IMR-90 (cell line): ENCODE data around the gene NAV2. TPM values are rescaled to one million over a fixed set of nuclear protein-coding genes. Genes with fewer than 3 reads are reported as not detected.
A peak's percentile ranks its signal among the peaks of the same experiment; 100 is the strongest.

Experiments
- ATAC-seq: fragments of 200-7000 bp; cut with Tn5 transposase; 2 replicates; pipeline ENCODE4 v1.9.1; 2020; ENCODE audit warnings: low read depth, mild to moderate bottlenecking, moderate library complexity
- BruUV-seq: library from RNA; stranded (reverse); fragments of 400-500 nt; replicated peaks from 2 replicates; lab custom pipeline; 2021; lab: Mats Ljungman, UMichigan
- CTCF ChIA-PET: fragments of 300-600 bp; formaldehyde crosslinking; extraction: SDS; loops from one replicate; lab custom pipeline; 2021; ENCODE audit warnings: antibody characterized with exemption; lab: Yijun Ruan, JAX
- POLR2A ChIA-PET: fragments of 300-600 bp; sonication (Branson Sonifier 250); formaldehyde crosslinking; loops from one replicate; lab custom pipeline; 2022; ENCODE audit warnings: antibody characterized with exemption; ENCODE audit not compliant: unreplicated experiment; lab: Charles Lee
- DNase-seq: peaks from one replicate; pipeline ENCODE4 v3.0.0; 2013
- H2AFZ ChIP-seq: replicated peaks from 2 replicates; pipeline ENCODE3; 2013; ENCODE audit warnings: low read length, mild to moderate bottlenecking; ENCODE audit not compliant: poor library complexity
- H2AK5ac ChIP-seq: 2 replicates; pipeline ENCODE4 v1.6.1; 2013; ENCODE audit warnings: low read depth, low read length, inconsistent platforms
- H2AK9ac ChIP-seq: replicated peaks from 2 replicates; pipeline ENCODE3; 2013; ENCODE audit warnings: mild to moderate bottlenecking, low read depth, low read length, moderate library complexity; ENCODE audit not compliant: poor library complexity
- H2BK120ac ChIP-seq: 2 replicates; pipeline ENCODE4 v1.6.1; 2013; ENCODE audit warnings: low read depth, low read length, inconsistent platforms
- H2BK15ac ChIP-seq: 3 replicates; pipeline ENCODE4 v1.6.1; 2013; ENCODE audit warnings: low read depth, low read length, inconsistent platforms
- H2BK20ac ChIP-seq: 2 replicates; pipeline ENCODE4 v1.6.1; 2013; ENCODE audit warnings: low read depth, mild to moderate bottlenecking, inconsistent platforms, low read length, moderate library complexity
- H2BK5ac ChIP-seq: 2 replicates; pipeline ENCODE4 v1.6.1; 2013; ENCODE audit warnings: mild to moderate bottlenecking, low read depth, low read length, inconsistent platforms; ENCODE audit not compliant: poor library complexity, severe bottlenecking
- H3K14ac ChIP-seq: replicated peaks from 2 replicates; pipeline ENCODE4 v1.6.1; 2013; ENCODE audit warnings: low read depth, low read length, inconsistent platforms
- H3K18ac ChIP-seq: 2 replicates; pipeline ENCODE4 v1.6.1; 2013; ENCODE audit warnings: low read depth, low read length, control low read depth
- H3K23ac ChIP-seq: 2 replicates; pipeline ENCODE4 v1.6.1; 2013; ENCODE audit warnings: low read depth, low read length, inconsistent platforms
- H3K27ac ChIP-seq: 2 replicates; pipeline ENCODE4 v1.5.1; 2013; ENCODE audit warnings: mild to moderate bottlenecking, control low read depth, low read length; ENCODE audit not compliant: insufficient read depth
- H3K27me3 ChIP-seq: 2 replicates; pipeline ENCODE4 v1.6.1; 2013; ENCODE audit warnings: low read length; ENCODE audit not compliant: control insufficient read depth, insufficient read depth
- H3K36me3 ChIP-seq: 2 replicates; pipeline ENCODE4 v1.6.1; 2013; ENCODE audit warnings: low read length, mixed read lengths; ENCODE audit not compliant: control insufficient read depth, insufficient read depth
- H3K4ac ChIP-seq: 2 replicates; pipeline ENCODE4 v1.6.1; 2013; ENCODE audit warnings: low read depth, low read length, inconsistent platforms
- H3K4me1 ChIP-seq: 2 replicates; pipeline ENCODE4 v1.6.1; 2013; ENCODE audit warnings: low read length, mixed read lengths; ENCODE audit not compliant: control insufficient read depth, insufficient read depth
- H3K4me2 ChIP-seq: 2 replicates; pipeline ENCODE4 v1.6.1; 2013; ENCODE audit warnings: low read depth, mild to moderate bottlenecking, control low read depth, low read length, moderate library complexity
- H3K4me3 ChIP-seq: 2 replicates; pipeline ENCODE4 v1.5.1; 2013; ENCODE audit warnings: low read depth, mild to moderate bottlenecking, control low read depth, low read length, moderate library complexity; ENCODE audit not compliant: insufficient read depth
- H3K56ac ChIP-seq: 2 replicates; pipeline ENCODE4 v1.6.1; 2013; ENCODE audit warnings: low read length, inconsistent platforms; ENCODE audit not compliant: insufficient read depth; ENCODE audit errors: extremely low read depth
- H3K79me1 ChIP-seq, 2 experiments: 2 replicates each; pipeline ENCODE4 v1.6.1; 2013; ENCODE audit warnings: low read length in 2 of 2, inconsistent platforms in 1 of 2, low read depth in 1 of 2
- H3K9ac ChIP-seq: 2 replicates; pipeline ENCODE4 v1.6.1; 2013; ENCODE audit warnings: low read depth, low read length, control low read depth
- H3K9me1 ChIP-seq: 2 replicates; pipeline ENCODE4 v1.6.1; 2013; ENCODE audit warnings: low read length, inconsistent platforms; ENCODE audit not compliant: insufficient read depth
- H3K9me3 ChIP-seq: 2 replicates; pipeline ENCODE4 v1.6.1; 2013; ENCODE audit warnings: low read length; ENCODE audit not compliant: control insufficient read depth, insufficient read depth
- H4K20me1 ChIP-seq: 2 replicates; pipeline ENCODE4 v1.6.1; 2013; ENCODE audit warnings: low read length, inconsistent platforms; ENCODE audit not compliant: insufficient read depth
- H4K5ac ChIP-seq: 2 replicates; pipeline ENCODE4 v1.6.1; 2013; ENCODE audit warnings: mild to moderate bottlenecking, low read depth, low read length, control low read depth
- H4K8ac ChIP-seq, 2 experiments: 2 replicates each; pipeline ENCODE4 v1.6.1; 2013; ENCODE audit warnings: low read depth in 2 of 2, low read length in 2 of 2, control low read depth in 1 of 2, inconsistent platforms in 1 of 2
- H4K91ac ChIP-seq: 2 replicates; pipeline ENCODE4 v1.6.1; 2013; ENCODE audit warnings: low read depth, low read length, inconsistent platforms; ENCODE audit not compliant: insufficient read depth
- BHLHE40 ChIP-seq: fragments of 150-350 bp; IDR thresholded peaks from 2 replicates; pipeline ENCODE4 v1.6.1; 2016; ENCODE audit warnings: mild to moderate bottlenecking, low read depth, low read length
- CEBPB ChIP-seq: IDR thresholded peaks from 2 replicates; pipeline ENCODE4 v1.6.1; 2012; ENCODE audit warnings: low read depth, low read length, improper control_type of control experiment
- CHD1 ChIP-seq: IDR thresholded peaks from 2 replicates; pipeline ENCODE4 v1.6.1; 2012; ENCODE audit warnings: low read depth, low read length, improper control_type of control experiment
- FOS ChIP-seq: fragments of 150-350 bp; IDR thresholded peaks from 2 replicates; pipeline ENCODE4 v1.6.1; 2016; ENCODE audit warnings: low read depth, low read length
- MAFK ChIP-seq: IDR thresholded peaks from 2 replicates; pipeline ENCODE4 v1.6.1; 2012; ENCODE audit warnings: low read depth, low read length, improper control_type of control experiment
- RAD21 ChIP-seq: IDR thresholded peaks from 2 replicates; pipeline ENCODE4 v1.6.1; 2012; ENCODE audit warnings: low read length, improper control_type of control experiment
- SMC3 ChIP-seq: fragments of 150-350 bp; IDR thresholded peaks from 2 replicates; pipeline ENCODE4 v1.6.1; 2016; ENCODE audit warnings: low read depth, mild to moderate bottlenecking, antibody characterized with exemption, low read length, moderate library complexity
- WGBS, 2 experiments: methylation state at CpG; one replicate each; pipeline versions ENCODE4 v1.1.5 to v1.1.7; 2013; ENCODE audit warnings: missing lambda C conversion rate in 2 of 2; ENCODE audit not compliant: insufficient read length in 1 of 2; ENCODE audit errors: extremely low coverage in 2 of 2; 5-methylcytosine and 5-hydroxymethylcytosine counted together
- dilution Hi-C: fragments of 300-500 bp; cut with HindIII; formaldehyde crosslinking; loops from one replicate; pipeline ENCODE4 v1.14.3; 2018; ENCODE audit warnings: low sequenced_read_pairs; ENCODE audit not compliant: unreplicated experiment
- in situ Hi-C: fragments of 300-500 bp; cut with MboI; formaldehyde crosslinking; loops from 3 replicates; pipeline ENCODE4 v1.14.3; 2019; ENCODE audit warnings: low sequenced_read_pairs, inconsistent platforms, mixed read lengths
- intact Hi-C: fragments of 100-400 bp; cut with micrococcal nuclease; formaldehyde crosslinking; loops from 2 replicates; pipeline ENCODE4 v1.10.0; 2022
- polyA plus RNA-seq, 3 experiments: library from polyadenylated mRNA; depleted of rRNA; stranded (reverse); fragments of >200 nt; gene quantifications; 2 replicates each; pipeline ENCODE4 v1.2.3, GENCODE V29; 2012; ENCODE audit warnings: low replicate concordance in 1 of 3
- total RNA-seq: library from RNA; depleted of rRNA; stranded (reverse); fragments of >200 nt; gene quantifications from 2 replicates; pipeline ENCODE4 v1.2.3, GENCODE V29; 2012
- TF ChIP-seq, protein P1 (sequence below): fragments of 150-350 bp; IDR thresholded peaks from 2 replicates; pipeline ENCODE4 v1.6.1; 2016; ENCODE audit warnings: low read depth, mild to moderate bottlenecking, low read length, moderate library complexity, borderline replicate concordance

NAV2 gene
- total and polyA plus RNA-seq, 2 of the 4 experiments (the other 2 are of a cell fraction): 4.5 to 12.6 TPM

GRCh38 chr11:20027556-20028013 is 314.9 kb downstream of the NAV2 start:
- Histone ChIP-seq H4K20me1 (peaks cover 20% of the 10 kb centered on the region), H3K27ac (no peak overlapping the region), H2BK5ac (no peak overlapping the region), H3K14ac (no peak overlapping the region), H4K8ac (no peak overlapping the region), H3K4ac (no peak overlapping the region), H2BK120ac (no peak overlapping the region; the same call in 1 of the 2 replicates), H4K91ac (no peak overlapping the region), H3K56ac (no peak overlapping the region), H3K18ac (peak overlapping the region; percentile 8; the same call in 1 of the 2 replicates), H3K79me1 (peaks cover 39 to 58% of the 10 kb centered on the region in 2 experiments), H3K36me3 (no peaks in the 10 kb centered on the region), H3K23ac (no peak overlapping the region), H3K4me2 (no peak overlapping the region), H3K27me3 (no peaks in the 10 kb centered on the region), H3K9me3 (no peaks in the 10 kb centered on the region), H4K5ac (no peak overlapping the region), H2BK15ac (no peak overlapping the region), H2AFZ (no peak overlapping the region), H2AK5ac (no peak overlapping the region), H3K9me1 (peaks cover 11% of the 10 kb centered on the region), H3K9ac (no peak overlapping the region), H2AK9ac (no peak overlapping the region), H3K4me1 (peaks cover 25% of the 10 kb centered on the region), H3K4me3 (no peak overlapping the region), H2BK20ac (no peak overlapping the region)
- no TSS peak for BruUV-seq
- TF ChIP-seq SMC3 (no peak), MAFK (no peak), CEBPB (no peak), FOS (no peak), BHLHE40 (no peak), RAD21 (no peak), CHD1 (no peak)
- TF ChIP-seq, protein P1, sequence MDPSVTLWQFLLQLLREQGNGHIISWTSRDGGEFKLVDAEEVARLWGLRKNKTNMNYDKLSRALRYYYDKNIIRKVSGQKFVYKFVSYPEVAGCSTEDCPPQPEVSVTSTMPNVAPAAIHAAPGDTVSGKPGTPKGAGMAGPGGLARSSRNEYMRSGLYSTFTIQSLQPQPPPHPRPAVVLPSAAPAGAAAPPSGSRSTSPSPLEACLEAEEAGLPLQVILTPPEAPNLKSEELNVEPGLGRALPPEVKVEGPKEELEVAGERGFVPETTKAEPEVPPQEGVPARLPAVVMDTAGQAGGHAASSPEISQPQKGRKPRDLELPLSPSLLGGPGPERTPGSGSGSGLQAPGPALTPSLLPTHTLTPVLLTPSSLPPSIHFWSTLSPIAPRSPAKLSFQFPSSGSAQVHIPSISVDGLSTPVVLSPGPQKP: no peak
- intact Hi-C loops (no loop called here), dilution Hi-C loops (no loop called here), in situ Hi-C loops (no loop called here)
- DNase-seq (peak; percentile 37), ATAC-seq (no peak)
- CTCF ChIA-PET: no interaction called here
- POLR2A ChIA-PET: no interaction called here
- WGBS, 2 experiments: no CpG with 5 or more reads among the region's 4 CpGs
